A673 (cell line): ENCODE measurements around the gene KMT5B. TPM values are rescaled to one million over a fixed set of nuclear protein-coding genes. Genes with fewer than 3 reads are reported as not detected.

Experiments used
- BruUV-seq: library from RNA; stranded (reverse); fragments of 400-500 nt; replicated peaks from 2 replicates; lab custom pipeline; 2021; lab: Mats Ljungman, UMichigan
- CTCF ChIA-PET: fragments of 300-600 bp; sonication (Branson Sonifier 250); formaldehyde crosslinking; loops from one replicate; lab custom pipeline; 2022; ENCODE audit warnings: antibody characterized with exemption; lab: Charles Lee
- POLR2A ChIA-PET: fragments of 300-600 bp; sonication (Branson Sonifier 250); formaldehyde crosslinking; loops from one replicate; lab custom pipeline; 2022; ENCODE audit warnings: antibody characterized with exemption; ENCODE audit not compliant: low non-redundant PET; lab: Charles Lee
- DNase-seq: peaks from one replicate; pipeline ENCODE4 v3.0.0-alpha.2; 2015; ENCODE audit warnings: low spot score
- H3K27ac ChIP-seq: fragments of 200-600 bp; sonication (generic); 2 replicates; pipeline ENCODE4 v1.5.1; 2016; ENCODE audit warnings: mixed run types, low read depth, mild to moderate bottlenecking, mixed read lengths, antibody characterized with exemption, low read length; ENCODE audit not compliant: poor library complexity, severe bottlenecking
- H3K27me3 ChIP-seq: fragments of 200-600 bp; sonication (generic); replicated peaks from 2 replicates; pipeline ENCODE4 v1.6.1; 2017; ENCODE audit warnings: mixed run types, low read depth, mild to moderate bottlenecking, mixed read lengths, antibody characterized with exemption, low read length; ENCODE audit not compliant: insufficient read depth, poor library complexity
- H3K36me3 ChIP-seq: fragments of 200-600 bp; sonication (generic); 2 replicates; pipeline ENCODE4 v1.6.1; 2016; ENCODE audit warnings: mixed run types, mild to moderate bottlenecking, mixed read lengths, antibody characterized with exemption, low read length; ENCODE audit not compliant: insufficient read depth, poor library complexity, severe bottlenecking
- H3K4me1 ChIP-seq: fragments of 200-600 bp; sonication (generic); 2 replicates; pipeline ENCODE4 v1.6.1; 2017; ENCODE audit warnings: mixed run types, mild to moderate bottlenecking, mixed read lengths, antibody characterized with exemption, low read length; ENCODE audit not compliant: insufficient read depth, poor library complexity, severe bottlenecking
- H3K4me3 ChIP-seq: fragments of 200-600 bp; sonication (generic); 2 replicates; pipeline ENCODE4 v1.5.1; 2016; ENCODE audit warnings: low read depth, mixed run types, mild to moderate bottlenecking, mixed read lengths, low read length; ENCODE audit not compliant: poor library complexity, severe bottlenecking
- H3K9me3 ChIP-seq: fragments of 200-600 bp; sonication (generic); 2 replicates; pipeline ENCODE4 v1.6.1; 2016; ENCODE audit warnings: mixed run types, low read depth, mild to moderate bottlenecking, mixed read lengths, antibody characterized with exemption, low read length; ENCODE audit not compliant: poor library complexity, severe bottlenecking
- EZH2 ChIP-seq: fragments of 200-600 bp; sonication (generic); IDR thresholded peaks from 2 replicates; pipeline ENCODE4 v1.6.1; 2017; ENCODE audit warnings: borderline replicate concordance, low read depth, mild to moderate bottlenecking, mixed read lengths, antibody characterized with exemption, low read length; ENCODE audit not compliant: poor library complexity, severe bottlenecking
- intact Hi-C: fragments of 100-400 bp; cut with micrococcal nuclease; formaldehyde crosslinking; loops from one replicate; pipeline ENCODE4 v1.10.0; 2022; ENCODE audit not compliant: unreplicated experiment
- total RNA-seq: library from RNA; stranded (reverse); gene quantifications from 2 replicates; pipeline ENCODE4 v1.2.3, GENCODE V29; 2021
- TF ChIP-seq, protein P1 (sequence below): fragments of 300-800, 200-600 bp; sonication (generic); conservative IDR thresholded peaks from 2 replicates; pipeline ENCODE4 v1.5.1; 2017; ENCODE audit warnings: low read depth, mild to moderate bottlenecking, antibody characterized with exemption, low read length, moderate library complexity, mixed read lengths

Gene KMT5B
- total RNA-seq, 1 experiment from 2014 or later = 35.4 TPM

GRCh38 chr11:68167474-68167873 lies 45.6 kb downstream of the KMT5B start:
- peaks cover 53% of the 10 kb centered on the region for H3K36me3 ChIP-seq
- CTCF ChIA-PET = no interaction called here

GRCh38 chr11:68166969-68167368 lies 46.1 kb downstream of the KMT5B start:
- no TSS peak for BruUV-seq
- CTCF ChIA-PET = no interaction called here
- DNase-seq = no peak
- no peaks in the 10 kb centered on the region for H3K4me1 ChIP-seq
- no peaks in the 10 kb centered on the region for H3K9me3 ChIP-seq
- no peak for TF ChIP-seq EZH2
- TF ChIP-seq, protein P1, sequence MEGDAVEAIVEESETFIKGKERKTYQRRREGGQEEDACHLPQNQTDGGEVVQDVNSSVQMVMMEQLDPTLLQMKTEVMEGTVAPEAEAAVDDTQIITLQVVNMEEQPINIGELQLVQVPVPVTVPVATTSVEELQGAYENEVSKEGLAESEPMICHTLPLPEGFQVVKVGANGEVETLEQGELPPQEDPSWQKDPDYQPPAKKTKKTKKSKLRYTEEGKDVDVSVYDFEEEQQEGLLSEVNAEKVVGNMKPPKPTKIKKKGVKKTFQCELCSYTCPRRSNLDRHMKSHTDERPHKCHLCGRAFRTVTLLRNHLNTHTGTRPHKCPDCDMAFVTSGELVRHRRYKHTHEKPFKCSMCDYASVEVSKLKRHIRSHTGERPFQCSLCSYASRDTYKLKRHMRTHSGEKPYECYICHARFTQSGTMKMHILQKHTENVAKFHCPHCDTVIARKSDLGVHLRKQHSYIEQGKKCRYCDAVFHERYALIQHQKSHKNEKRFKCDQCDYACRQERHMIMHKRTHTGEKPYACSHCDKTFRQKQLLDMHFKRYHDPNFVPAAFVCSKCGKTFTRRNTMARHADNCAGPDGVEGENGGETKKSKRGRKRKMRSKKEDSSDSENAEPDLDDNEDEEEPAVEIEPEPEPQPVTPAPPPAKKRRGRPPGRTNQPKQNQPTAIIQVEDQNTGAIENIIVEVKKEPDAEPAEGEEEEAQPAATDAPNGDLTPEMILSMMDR = no peak
- no peaks in the 10 kb centered on the region for H3K27me3 ChIP-seq
- H3K27ac ChIP-seq = no peak overlapping the region
- POLR2A ChIA-PET = no interaction called here
- H3K4me3 ChIP-seq = no peak overlapping the region
- H3K36me3 ChIP-seq = peaks cover 53% of the 10 kb centered on the region
- intact Hi-C loops = no loop called here

More at GRCh38 chr11:68167474-68167873, 45.6 kb downstream of the KMT5B start:
- TF ChIP-seq EZH2 = no peak
- TF ChIP-seq, protein P1 = no peak
- H3K9me3 ChIP-seq = no peaks in the 10 kb centered on the region
- no peak overlapping the region for H3K27ac ChIP-seq
- DNase-seq = no peak
- POLR2A ChIA-PET = no interaction called here
- no TSS peak for BruUV-seq
- no peaks in the 10 kb centered on the region for H3K4me1 ChIP-seq
- H3K4me3 ChIP-seq = no peak overlapping the region
- intact Hi-C loops = no loop called here
- H3K27me3 ChIP-seq = no peaks in the 10 kb centered on the region

- CTCF ChIA-PET = no interaction called here
- intact Hi-C loops = no loop called here
Observed at GRCh38 chr11:68165601-68166000, 47.5 kb downstream of the KMT5B start.

More at GRCh38 chr11:68165601-68166000, 47.5 kb downstream of the KMT5B start:
- POLR2A ChIA-PET = no interaction called here
- Histone ChIP-seq H3K27ac (no peak overlapping the region), H3K4me3 (no peak overlapping the region), H3K36me3 (peaks cover 43% of the 10 kb centered on the region), H3K9me3 (no peaks in the 10 kb centered on the region), H3K27me3 (no peaks in the 10 kb centered on the region), H3K4me1 (no peaks in the 10 kb centered on the region)
- DNase-seq = no peak
- BruUV-seq = no TSS peak
- TF ChIP-seq, protein P1 = no peak
- no peak for TF ChIP-seq EZH2
